ENCODE data around the gene PCDHGA9.
"Not testable (repeated sequence)": the region's sequence is repeated elsewhere in the genome, so short reads cannot be mapped to it uniquely, and the experiment has no call there.

Gene PCDHGA9

DNA sequence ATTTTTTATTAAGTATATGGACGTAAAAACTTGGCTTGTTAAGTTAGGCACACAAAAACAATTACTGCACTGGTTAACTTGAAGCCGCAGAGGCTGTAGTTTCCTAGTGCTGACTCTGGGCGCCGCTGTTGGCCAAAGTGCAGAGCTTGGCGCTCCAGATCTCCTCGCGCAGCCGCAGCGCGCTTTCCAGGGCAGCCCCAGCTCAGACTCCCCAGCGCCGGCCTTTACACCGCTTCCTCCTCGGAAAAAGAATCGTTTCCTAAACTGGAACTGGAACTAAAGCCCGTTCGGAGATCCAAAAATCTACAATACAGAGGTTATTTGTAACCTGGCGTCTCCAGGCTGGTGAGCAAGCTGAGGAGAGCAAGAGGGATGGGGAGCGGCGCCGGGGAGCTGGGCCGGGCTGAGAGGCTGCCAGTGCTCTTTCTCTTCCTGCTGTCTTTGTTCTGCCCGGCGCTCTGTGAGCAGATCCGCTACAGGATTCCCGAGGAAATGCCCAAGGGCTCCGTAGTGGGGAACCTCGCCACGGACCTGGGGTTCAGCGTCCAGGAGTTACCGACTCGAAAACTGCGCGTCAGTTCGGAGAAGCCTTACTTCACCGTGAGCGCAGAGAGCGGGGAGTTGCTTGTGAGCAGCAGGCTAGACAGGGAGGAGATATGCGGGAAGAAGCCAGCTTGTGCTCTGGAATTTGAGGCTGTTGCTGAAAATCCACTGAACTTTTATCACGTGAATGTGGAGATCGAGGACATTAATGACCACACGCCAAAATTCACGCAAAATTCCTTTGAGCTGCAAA lies 4.6 kb upstream of the PCDHGA9 start, which contains the start of gene PCDHGB5:
TSS of gene PCDHGB5 (plus strand) at position 192 of the 796 bp plus-strand sequence. CDS start at position 373, 181 bp downstream.
- Mint-ChIP-seq H3K4me3 (peak within 1 kb of the TSS; percentile 63), H3K27me3 (peaks cover 80% of the 10 kb centered on the region), H3K36me3 (peaks cover 10% of the 10 kb centered on the region)
- peak; percentile 56 for ATAC-seq
- H3K27ac Mint-ChIP-seq, H3K4me1 Mint-ChIP-seq, H3K9me3 Mint-ChIP-seq: not testable (repeated sequence)

GRCh38 chr5:141398608-141399007 lies 4.0 kb upstream of the PCDHGA9 start:
- peaks cover 10% of the 10 kb centered on the region for H3K36me3 Mint-ChIP-seq
- peaks cover 7% of the 10 kb centered on the region for H3K9me3 Mint-ChIP-seq
- H3K27me3 Mint-ChIP-seq, result peaks cover 80% of the 10 kb centered on the region
- no peaks in the 10 kb centered on the region for H3K4me1 Mint-ChIP-seq
- no peak overlapping the region for H3K4me3 Mint-ChIP-seq
- no peak overlapping the region for H3K27ac Mint-ChIP-seq
- ATAC-seq, result no peak

GRCh38 chr5:141399555-141400258 lies 2.9 kb upstream of the PCDHGA9 start:
- peaks cover 3% of the 10 kb centered on the region for H3K9me3 Mint-ChIP-seq
- H3K36me3 Mint-ChIP-seq, result peaks cover 6% of the 10 kb centered on the region
- no peaks in the 10 kb centered on the region for H3K4me1 Mint-ChIP-seq
- H3K27ac Mint-ChIP-seq, result no peak overlapping the region
- H3K4me3 Mint-ChIP-seq, result peak overlapping the region; percentile 32
- ATAC-seq, result no peak
- peaks cover 80% of the 10 kb centered on the region for H3K27me3 Mint-ChIP-seq

- peaks cover 6% of the 10 kb centered on the region for H3K36me3 Mint-ChIP-seq
- peaks cover 9% of the 10 kb centered on the region for H3K9me3 Mint-ChIP-seq
Measured at GRCh38 chr5:141403387-141403786, 809 bp downstream of the PCDHGA9 start.

DNA sequence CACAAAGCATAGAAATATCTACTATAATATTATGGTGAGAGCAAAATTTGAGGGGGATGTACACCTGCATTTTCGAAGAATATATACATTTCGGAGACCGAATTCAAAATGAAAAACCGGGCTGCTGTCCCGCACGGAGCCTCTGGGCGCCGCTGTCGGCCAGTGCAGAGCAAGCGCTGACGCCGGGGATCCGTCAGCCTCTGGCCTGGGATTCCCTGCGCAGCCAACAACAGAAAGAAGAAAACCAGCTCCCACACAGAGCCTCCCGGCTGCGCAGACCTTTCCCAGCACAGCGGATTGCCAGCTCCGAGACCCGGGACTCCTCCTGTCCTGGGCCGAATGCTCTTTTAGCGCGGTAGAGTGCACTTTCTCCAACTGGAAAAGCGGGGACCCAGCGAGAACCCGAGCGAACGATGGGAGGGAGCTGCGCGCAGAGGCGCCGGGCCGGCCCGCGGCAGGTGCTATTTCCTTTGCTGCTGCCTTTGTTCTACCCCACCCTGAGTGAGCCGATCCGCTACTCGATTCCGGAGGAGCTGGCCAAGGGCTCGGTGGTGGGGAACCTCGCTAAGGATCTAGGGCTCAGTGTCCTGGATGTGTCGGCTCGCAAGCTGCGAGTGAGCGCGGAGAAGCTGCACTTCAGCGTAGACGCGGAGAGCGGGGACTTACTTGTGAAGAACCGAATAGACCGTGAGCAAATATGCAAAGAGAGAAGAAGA lies 5.4 kb downstream of the PCDHGA9 start, which contains the start of gene PCDHGB6:
TSS of gene PCDHGB6 (plus strand) at position 232 of the 716 bp plus-strand sequence. CDS start at position 414, 182 bp downstream.
- Mint-ChIP-seq H3K27me3 (peaks cover 73% of the 10 kb centered on the region), H3K4me3 (peak within 1 kb of the TSS; percentile 64), H3K9me3 (peaks cover 15% of the 10 kb centered on the region)
- not testable (repeated sequence) for H3K27ac Mint-ChIP-seq, ATAC-seq, H3K36me3 Mint-ChIP-seq, H3K4me1 Mint-ChIP-seq

More at GRCh38 chr5:141403387-141403786, 809 bp downstream of the PCDHGA9 start:
- no peak for ATAC-seq
- Mint-ChIP-seq H3K27me3 (peaks cover 84% of the 10 kb centered on the region), H3K4me1 (no peaks in the 10 kb centered on the region), H3K27ac (no peak overlapping the region), H3K4me3 (no peak overlapping the region)

- no peak overlapping the region for H3K4me3 Mint-ChIP-seq
- no peak for ATAC-seq
- peaks cover 12% of the 10 kb centered on the region for H3K36me3 Mint-ChIP-seq
- H3K27me3 Mint-ChIP-seq, result peaks cover 73% of the 10 kb centered on the region
- no peak overlapping the region for H3K27ac Mint-ChIP-seq
- H3K9me3 Mint-ChIP-seq, result peaks cover 15% of the 10 kb centered on the region
- H3K4me1 Mint-ChIP-seq, result peaks cover 20% of the 10 kb centered on the region
Measured at GRCh38 chr5:141409598-141410306, 7.2 kb downstream of the PCDHGA9 start.

DNA sequence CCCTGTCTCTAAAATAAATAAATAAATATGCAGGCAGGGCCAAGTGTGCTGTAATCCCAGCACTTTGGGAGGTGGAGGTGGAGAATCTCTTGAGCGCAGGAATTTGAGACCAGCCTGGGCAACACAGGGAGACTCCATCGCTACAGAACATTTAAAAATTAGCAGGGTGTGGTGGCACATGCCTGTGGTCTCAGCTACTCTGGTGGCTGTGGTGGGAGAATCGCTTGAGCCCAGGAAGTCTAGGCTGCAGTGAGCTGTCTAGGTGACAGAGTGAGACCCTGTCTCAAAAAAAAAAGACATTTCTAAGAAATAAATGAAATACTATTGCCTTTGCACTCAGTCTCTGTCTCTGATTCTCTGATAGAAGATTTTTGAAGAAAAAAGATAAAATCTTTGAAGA lies 9.0 kb downstream of the PCDHGA9 start:
- H3K27me3 Mint-ChIP-seq, result peaks cover 74% of the 10 kb centered on the region
- peaks cover 12% of the 10 kb centered on the region for H3K36me3 Mint-ChIP-seq
- no peak overlapping the region for H3K27ac Mint-ChIP-seq
- H3K4me3 Mint-ChIP-seq, result no peak overlapping the region
- peaks cover 12% of the 10 kb centered on the region for H3K9me3 Mint-ChIP-seq
- ATAC-seq, result no peak
- H3K4me1 Mint-ChIP-seq, result peaks cover 20% of the 10 kb centered on the region

DNA sequence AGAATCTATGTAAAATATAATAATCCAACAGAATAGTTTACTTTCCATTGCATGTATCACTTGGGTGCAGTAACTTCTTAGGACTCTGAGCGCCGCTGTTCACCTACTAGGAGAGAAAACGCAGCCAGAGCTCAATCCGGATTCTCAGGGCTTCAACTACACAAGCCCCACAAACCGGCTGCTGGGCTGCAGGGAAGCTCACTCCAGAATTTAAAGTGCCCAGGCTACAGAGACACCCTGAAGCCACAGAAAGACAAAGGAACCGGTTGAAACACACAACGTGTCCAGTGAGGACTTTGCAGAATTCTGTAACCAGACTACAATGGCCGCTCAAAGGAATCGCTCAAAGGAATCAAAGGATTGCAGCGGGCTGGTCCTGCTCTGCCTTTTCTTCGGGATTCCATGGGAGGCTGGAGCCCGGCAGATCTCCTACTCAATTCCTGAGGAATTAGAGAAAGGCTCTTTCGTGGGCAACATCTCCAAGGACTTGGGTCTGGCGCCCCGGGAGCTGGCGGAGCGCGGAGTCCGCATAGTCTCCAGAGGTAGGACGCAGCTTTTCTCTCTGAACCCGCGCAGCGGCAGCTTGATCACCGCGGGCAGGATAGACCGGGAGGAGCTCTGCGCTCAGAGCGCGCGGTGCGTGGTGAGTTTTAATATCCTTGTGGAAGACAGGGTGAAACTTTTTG lies 10.4 kb downstream of the PCDHGA9 start, which contains the start of gene PCDHGA10:
TSS of gene PCDHGA10 (plus strand) at position 134 of the 686 bp plus-strand sequence. CDS start at position 323, 189 bp downstream.
- Mint-ChIP-seq H3K9me3 (peaks cover 14% of the 10 kb centered on the region), H3K4me1 (peaks cover 24% of the 10 kb centered on the region), H3K36me3 (peaks cover 12% of the 10 kb centered on the region), H3K27me3 (peaks cover 76% of the 10 kb centered on the region), H3K27ac (peak within 1 kb of the TSS; percentile 47), H3K4me3 (peak within 1 kb of the TSS; percentile 83)
- ATAC-seq, result peak; percentile 68

- no peak for ATAC-seq
- Mint-ChIP-seq H3K36me3 (peaks cover 12% of the 10 kb centered on the region), H3K4me3 (peak overlapping the region; percentile 83), H3K9me3 (peaks cover 14% of the 10 kb centered on the region), H3K27ac (peak overlapping the region; percentile 47), H3K4me1 (peaks cover 25% of the 10 kb centered on the region), H3K27me3 (peaks cover 76% of the 10 kb centered on the region)
Measured at GRCh38 chr5:141413540-141414069, 11.0 kb downstream of the PCDHGA9 start.

- peak overlapping the region; percentile 47 for H3K4me3 Mint-ChIP-seq
- H3K27me3 Mint-ChIP-seq, result peaks cover 70% of the 10 kb centered on the region
- H3K9me3 Mint-ChIP-seq, result peaks cover 11% of the 10 kb centered on the region
- H3K4me1 Mint-ChIP-seq, result peaks cover 25% of the 10 kb centered on the region
- H3K27ac Mint-ChIP-seq, ATAC-seq: not testable (repeated sequence)
- H3K36me3 Mint-ChIP-seq, result peaks cover 12% of the 10 kb centered on the region
Measured at GRCh38 chr5:141414548-141415274, 12.1 kb downstream of the PCDHGA9 start.

- H3K4me3 Mint-ChIP-seq, result peak overlapping the region; percentile 47
- H3K4me1 Mint-ChIP-seq, result peaks cover 25% of the 10 kb centered on the region
- H3K27me3 Mint-ChIP-seq, result peaks cover 64% of the 10 kb centered on the region
- ATAC-seq, H3K9me3 Mint-ChIP-seq, H3K27ac Mint-ChIP-seq, H3K36me3 Mint-ChIP-seq: not testable (repeated sequence)
Measured at GRCh38 chr5:141415275-141415618, 12.7 kb downstream of the PCDHGA9 start.

GRCh38 chr5:141417494-141418172 lies 15.1 kb downstream of the PCDHGA9 start, which contains the start of gene PCDHGB7:
PCDHGB7 (plus strand) TSS chr5:141417677; CDS start chr5:141417860, 183 bp downstream.
- not testable (repeated sequence) for H3K36me3 Mint-ChIP-seq, ATAC-seq, H3K27ac Mint-ChIP-seq
- peaks cover 78% of the 10 kb centered on the region for H3K27me3 Mint-ChIP-seq
- peaks cover 32% of the 10 kb centered on the region for H3K4me1 Mint-ChIP-seq
- H3K9me3 Mint-ChIP-seq, result peaks cover 10% of the 10 kb centered on the region
- peak within 1 kb of the TSS; percentile 75 for H3K4me3 Mint-ChIP-seq

Data from stimulated activated memory B cell treated with anti-CD40 and anti-IgM and Interleukin-4, amounts not matched to agents 10 μg/mL and 1 μg/mL and 100 μg/mL, for 72 hours (primary cell).